ENCODE data around the gene PRR5L.

The PRR5L gene

DNA sequence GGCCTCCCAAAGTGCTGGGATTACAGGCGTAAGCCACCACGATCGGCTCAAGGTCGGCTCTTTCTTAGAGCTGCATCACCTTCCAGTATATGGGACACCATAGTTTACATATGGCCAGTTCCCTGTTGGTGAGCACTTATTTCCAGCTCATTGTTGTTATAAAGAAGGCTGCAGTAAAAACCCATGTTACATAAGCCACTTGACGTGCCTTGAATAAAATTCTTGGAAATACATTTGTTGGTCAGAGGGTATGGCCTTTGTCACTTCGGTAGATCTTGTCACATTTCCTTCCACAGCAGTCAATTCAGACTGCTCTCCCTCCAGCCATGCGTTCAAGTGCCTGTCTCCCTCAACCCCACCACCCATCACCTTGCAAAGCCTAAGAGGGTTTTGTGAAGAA lies 92.9 kb downstream of the PRR5L start:
- peak; percentile 43 for DNase-seq
- in situ Hi-C loops (cut with MboI; ENCODE audit: low pct_unique_long_range_greater_than_20kb, low sequenced_read_pairs), result no loop called here

GRCh38 chr11:36389811-36390210 lies 93.7 kb downstream of the PRR5L start:
- no peak for DNase-seq
- in situ Hi-C loops (cut with MboI; ENCODE audit: low pct_unique_long_range_greater_than_20kb, low sequenced_read_pairs), result no loop called here

DNA sequence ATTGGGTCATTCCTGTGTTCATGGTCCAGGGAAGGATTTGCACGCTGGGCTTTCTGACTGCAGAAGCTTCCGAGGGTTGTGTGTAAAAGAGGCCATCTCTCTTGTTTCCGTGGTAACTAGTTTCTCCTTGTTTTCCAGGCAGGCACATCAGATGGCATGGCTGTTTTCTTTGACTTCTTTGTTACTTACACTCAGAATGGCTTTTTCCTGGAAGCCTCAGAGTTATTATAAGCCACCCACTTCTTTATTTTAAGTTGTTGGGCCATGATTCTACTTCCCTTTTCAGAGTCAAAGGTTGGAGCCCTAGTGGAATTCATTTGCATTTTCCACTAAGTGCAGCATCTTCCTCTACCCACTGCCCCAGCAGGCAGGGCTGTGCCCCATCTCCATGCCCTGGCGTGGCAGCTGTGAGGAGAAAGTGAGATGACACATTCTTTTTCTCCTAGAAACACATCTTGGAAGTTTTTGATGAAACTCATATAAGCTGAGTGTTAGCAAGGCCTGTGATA lies 94.9 kb downstream of the PRR5L start:
- in situ Hi-C loops (cut with MboI; ENCODE audit: low pct_unique_long_range_greater_than_20kb, low sequenced_read_pairs), result no loop called here
- peak; percentile 94 for DNase-seq

GRCh38 chr11:36392196-36392595 lies 96.1 kb downstream of the PRR5L start:
- no peak for DNase-seq
- in situ Hi-C loops (cut with MboI; ENCODE audit: low pct_unique_long_range_greater_than_20kb, low sequenced_read_pairs), result no loop called here

DNA sequence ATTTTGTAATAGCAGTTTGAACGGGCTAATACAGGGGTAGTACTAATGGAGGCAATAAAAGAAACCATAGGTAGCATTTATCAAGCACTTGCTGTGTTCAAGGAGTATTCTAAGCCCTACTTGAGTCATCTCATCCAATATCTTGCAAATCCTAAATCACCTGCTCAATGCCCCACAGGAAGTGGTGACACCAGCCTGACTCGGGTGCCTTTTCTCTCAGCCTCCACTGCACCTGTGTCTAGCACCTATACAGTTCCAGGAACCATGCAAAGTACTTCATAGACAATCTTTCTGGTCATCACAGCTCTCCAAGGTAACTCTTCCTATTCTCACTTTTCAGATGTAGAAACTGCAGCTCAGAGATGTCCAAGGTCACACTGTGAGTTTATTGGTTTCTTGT lies 98.0 kb downstream of the PRR5L start:
- in situ Hi-C loops (cut with MboI; ENCODE audit: low pct_unique_long_range_greater_than_20kb, low sequenced_read_pairs), result no loop called here
- DNase-seq, result no peak

DNA sequence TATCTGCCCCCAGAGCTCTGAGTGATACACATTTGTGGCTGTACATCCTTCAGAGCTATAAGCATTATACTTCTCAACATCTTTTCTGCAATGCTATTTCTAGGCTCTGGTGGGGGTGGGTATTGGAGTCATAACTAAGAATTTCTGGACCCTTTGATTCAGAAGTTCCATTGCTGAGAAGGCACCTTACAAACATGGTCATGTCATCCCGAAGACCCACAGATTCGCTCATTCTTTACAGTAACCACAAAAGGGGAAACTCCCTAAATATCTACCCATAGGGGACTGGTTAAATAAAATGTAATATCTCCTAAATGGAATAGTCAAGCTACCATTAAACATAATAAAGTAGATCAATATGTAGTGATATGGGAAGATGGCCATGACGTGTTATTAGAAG lies 98.8 kb downstream of the PRR5L start:
- DNase-seq, result no peak
- in situ Hi-C loops (cut with MboI; ENCODE audit: low pct_unique_long_range_greater_than_20kb, low sequenced_read_pairs), result no loop called here

GRCh38 chr11:36395978-36396736 lies 100.1 kb downstream of the PRR5L start:
- in situ Hi-C loops (cut with MboI; ENCODE audit: low pct_unique_long_range_greater_than_20kb, low sequenced_read_pairs), result no loop called here
- no peak for DNase-seq

GRCh38 chr11:36398231-36398953 lies 102.3 kb downstream of the PRR5L start:
- no peak for DNase-seq
- in situ Hi-C loops (cut with MboI; ENCODE audit: low pct_unique_long_range_greater_than_20kb, low sequenced_read_pairs), result no loop called here

DNA sequence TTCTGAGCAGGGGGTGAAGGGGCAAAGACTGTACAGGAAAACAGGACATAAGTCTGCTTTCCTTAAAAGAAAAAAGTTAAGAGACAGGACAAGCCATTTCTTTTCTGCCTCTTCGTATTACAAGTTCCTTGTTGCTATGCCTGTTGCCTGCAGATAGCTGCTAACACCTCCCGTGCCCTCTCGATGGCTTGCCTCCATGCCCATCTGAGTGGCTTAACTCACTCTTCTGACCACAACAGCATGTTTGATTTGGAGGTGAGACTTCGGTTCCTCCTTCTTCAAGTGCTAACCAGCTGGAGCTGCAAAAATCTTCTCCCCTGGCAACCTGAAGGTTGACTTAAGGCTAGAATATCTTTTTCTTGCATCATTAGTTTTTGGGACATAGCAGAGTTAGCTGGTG lies 103.1 kb downstream of the PRR5L start:
- in situ Hi-C loops (cut with MboI; ENCODE audit: low pct_unique_long_range_greater_than_20kb, low sequenced_read_pairs), result no loop called here
- peak; percentile 33 for DNase-seq

- DNase-seq, result no peak
- in situ Hi-C loops (cut with MboI; ENCODE audit: low pct_unique_long_range_greater_than_20kb, low sequenced_read_pairs), result no loop called here
These were observed 103.7 kb downstream of the PRR5L start for GRCh38 chr11:36399745-36400144.

GRCh38 chr11:36400766-36401455 lies 104.8 kb downstream of the PRR5L start:
- in situ Hi-C loops (cut with MboI; ENCODE audit: low pct_unique_long_range_greater_than_20kb, low sequenced_read_pairs), result no loop called here
- DNase-seq, result no peak

DNA sequence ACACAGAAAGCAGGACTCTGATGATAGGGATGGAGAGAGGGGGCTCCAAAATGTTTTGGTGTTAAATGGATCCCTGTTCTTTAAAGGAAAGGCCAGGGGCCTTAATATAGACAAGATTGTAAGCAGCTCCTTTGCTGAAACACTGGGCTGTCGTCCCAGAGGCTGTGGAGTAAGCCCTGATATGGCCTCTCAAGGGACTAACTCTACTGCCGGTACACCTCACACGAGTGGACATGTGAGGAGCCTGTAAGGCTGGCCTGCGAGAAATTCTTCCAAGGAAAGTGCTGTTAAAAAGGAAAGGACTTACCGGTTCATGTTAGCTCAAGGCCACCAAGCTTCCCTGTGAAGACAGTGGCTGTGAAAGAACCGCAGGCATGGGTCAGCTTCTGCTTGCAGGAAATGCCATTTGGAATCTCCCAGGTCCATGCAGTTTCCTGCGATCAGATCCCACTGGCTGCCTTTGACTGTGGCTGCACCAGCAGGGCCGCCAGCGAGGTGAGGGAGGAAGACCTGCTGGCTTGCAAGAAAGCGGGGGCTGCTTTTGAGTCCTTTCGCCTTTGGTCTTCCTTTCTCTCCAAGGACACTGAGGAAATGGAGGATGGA lies 106.6 kb downstream of the PRR5L start:
- in situ Hi-C loops (cut with MboI; ENCODE audit: low pct_unique_long_range_greater_than_20kb, low sequenced_read_pairs), result no loop called here
- no peak for DNase-seq

DNA sequence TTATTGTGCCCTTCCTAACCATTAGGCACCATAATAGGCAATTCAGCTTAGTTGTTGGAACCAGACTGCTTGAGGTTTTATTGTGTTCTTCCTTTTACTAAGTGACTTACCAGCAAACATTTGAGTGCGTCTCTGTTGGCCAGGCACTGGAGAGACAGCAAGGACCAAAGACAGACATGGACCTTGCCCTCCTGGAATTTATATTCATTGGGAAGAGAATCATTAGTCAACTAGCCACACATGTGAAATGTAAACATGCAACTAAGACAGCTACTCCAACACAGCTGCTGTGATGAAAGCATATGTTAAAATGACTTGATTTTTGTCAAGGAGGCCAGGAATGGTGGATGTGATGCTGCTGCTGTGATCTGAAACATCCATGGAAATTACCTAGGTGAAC lies 107.6 kb downstream of the PRR5L start:
- in situ Hi-C loops (cut with MboI; ENCODE audit: low pct_unique_long_range_greater_than_20kb, low sequenced_read_pairs), result no loop called here
- DNase-seq, result no peak

DNA sequence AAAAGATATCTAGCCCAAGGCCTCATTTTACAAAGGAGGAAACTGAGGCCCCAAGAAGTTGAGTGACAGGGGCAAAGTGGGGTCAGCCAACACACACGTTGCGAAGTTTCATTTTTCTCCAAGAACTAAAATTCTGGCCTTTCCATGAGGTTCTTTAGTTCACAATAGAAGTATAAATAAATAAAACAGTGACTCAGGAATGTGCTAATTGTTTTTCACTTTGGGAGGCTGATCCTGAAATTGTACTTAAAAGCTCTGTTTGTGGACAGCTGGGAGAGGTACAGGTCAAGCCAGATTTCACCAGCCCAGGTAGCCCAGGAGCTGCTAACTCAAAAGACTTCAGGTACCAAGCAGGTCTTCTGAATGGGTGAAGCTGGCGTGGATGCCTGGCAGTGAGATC lies 108.7 kb downstream of the PRR5L start:
- in situ Hi-C loops (cut with MboI; ENCODE audit: low pct_unique_long_range_greater_than_20kb, low sequenced_read_pairs), result no loop called here
- no peak for DNase-seq

DNA sequence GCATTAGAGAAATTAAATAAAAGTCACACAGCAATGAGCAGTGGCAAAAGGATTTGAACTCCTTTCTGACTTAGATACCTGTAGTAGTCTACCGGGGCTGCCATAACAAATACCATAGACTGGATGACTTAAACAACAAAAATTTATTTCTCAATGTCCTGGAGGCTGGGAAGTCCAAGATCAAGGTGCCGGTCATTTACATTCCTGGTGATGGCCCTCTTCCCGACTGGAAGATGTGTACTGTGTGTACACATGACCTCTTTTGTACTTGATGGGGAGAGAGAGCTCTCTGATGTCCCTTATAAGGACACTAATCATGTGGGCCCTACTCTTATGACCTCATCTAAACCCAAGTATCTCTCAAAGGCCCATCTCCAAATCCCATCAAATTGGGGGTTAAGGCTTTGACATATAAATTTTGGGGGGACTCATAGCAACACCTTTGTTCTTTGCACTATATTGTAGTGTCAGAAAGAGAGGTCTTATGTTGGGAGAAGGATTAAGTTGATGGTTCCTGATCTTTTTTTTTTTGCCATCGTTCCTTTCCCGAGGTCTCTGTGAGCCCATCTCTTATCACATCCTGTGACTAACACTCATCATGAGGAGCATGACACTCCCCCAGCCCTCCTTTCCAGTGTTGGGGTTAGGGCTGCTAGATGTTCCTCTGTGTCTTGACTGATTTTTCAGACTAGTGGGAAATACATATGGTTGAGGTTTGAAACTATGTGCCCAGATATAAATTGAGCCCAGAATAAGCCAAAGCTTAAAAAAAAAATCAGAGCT lies 109.7 kb downstream of the PRR5L start:
- in situ Hi-C loops (cut with MboI; ENCODE audit: low pct_unique_long_range_greater_than_20kb, low sequenced_read_pairs), result no loop called here
- DNase-seq, result no peak

GRCh38 chr11:36407356-36407755 lies 111.3 kb downstream of the PRR5L start:
- in situ Hi-C loops (cut with MboI; ENCODE audit: low pct_unique_long_range_greater_than_20kb, low sequenced_read_pairs), result no loop called here
- DNase-seq, result no peak

DNA sequence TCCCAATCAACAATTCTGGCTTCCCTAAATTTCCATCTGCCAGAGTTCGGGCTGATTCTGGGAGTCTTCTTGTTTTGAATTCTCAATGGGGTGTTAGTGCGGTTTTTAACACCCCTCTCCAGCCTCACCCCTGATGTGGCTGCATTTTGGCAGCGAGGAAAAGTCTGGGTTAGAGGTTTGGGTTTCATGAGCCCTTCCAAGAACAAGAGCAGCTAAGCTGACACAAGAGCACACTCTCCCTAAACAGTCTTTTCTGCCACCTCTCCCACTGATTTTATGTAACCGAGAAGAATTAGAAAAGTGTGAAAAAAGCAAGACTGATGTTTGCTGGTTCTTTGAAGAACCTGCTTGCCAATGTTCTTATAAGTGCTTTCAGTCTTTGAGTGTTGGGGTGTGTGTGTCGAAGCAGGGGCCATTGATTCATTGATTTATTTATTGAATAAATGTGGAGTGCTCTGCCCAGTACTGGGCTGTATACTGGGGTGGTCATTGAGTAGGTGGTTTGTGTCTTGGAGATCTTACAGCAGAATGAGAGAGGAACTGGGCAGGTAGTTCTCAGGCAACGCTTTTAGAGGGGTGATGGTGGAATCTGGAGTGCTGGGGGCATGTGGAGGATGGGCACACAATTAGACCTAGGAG lies 112.5 kb downstream of the PRR5L start:
- in situ Hi-C loops (cut with MboI; ENCODE audit: low pct_unique_long_range_greater_than_20kb, low sequenced_read_pairs), result no loop called here
- no peak for DNase-seq

DNA sequence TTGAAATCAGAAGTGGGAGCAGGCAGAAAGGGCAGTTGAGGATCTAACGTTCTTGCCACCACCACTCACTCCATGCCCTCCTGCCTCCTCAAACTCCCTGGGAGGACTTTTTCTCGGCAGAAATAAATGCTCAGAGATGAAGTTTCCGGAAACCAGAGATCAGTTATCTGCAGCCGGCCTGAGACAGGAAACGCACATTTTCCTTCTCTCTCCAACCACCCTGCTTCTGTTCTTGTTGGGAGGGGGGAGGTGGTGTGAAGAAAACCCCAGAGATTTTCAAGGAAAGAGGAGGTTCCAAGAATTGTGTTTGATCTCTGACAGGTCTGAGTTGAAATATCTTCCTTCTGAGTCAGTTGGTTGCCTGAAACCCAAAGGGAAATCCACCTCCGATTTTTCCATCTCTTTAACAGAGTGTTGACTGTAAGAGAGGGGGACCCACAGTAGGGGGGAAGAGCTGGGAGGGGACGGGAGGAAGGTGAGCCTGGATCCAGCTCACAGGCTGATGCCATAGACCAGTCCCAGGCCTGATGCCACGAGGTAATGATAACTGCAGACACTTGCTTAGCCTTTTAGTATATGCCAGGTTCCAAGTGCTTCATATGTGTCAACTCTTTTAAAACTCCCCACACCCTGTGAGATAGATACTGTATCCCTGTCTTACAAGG lies 113.2 kb downstream of the PRR5L start:
- in situ Hi-C loops (cut with MboI; ENCODE audit: low pct_unique_long_range_greater_than_20kb, low sequenced_read_pairs), result no loop called here
- peak; percentile 95 for DNase-seq
